Suprapubic skin (tissue), 4 donors: Measurements from ENCODE around the gene TRPM6. TPM values are rescaled to one million over a fixed set of nuclear protein-coding genes. Genes with fewer than 3 reads are reported as not detected.

Source experiments
- DNase-seq, 2 donors: peaks; one replicate each; pipeline ENCODE4 v3.0.0-alpha.2; 2019; ENCODE audit warnings: low spot score in 2 of 2
- H3K27ac ChIP-seq: fragments of 200-600 bp; sonication (generic); one replicate; pipeline ENCODE4 v1.5.1; 2019
- H3K27me3 ChIP-seq: fragments of 200-600 bp; sonication (generic); one replicate; pipeline ENCODE4 v1.5.1; 2019
- H3K36me3 ChIP-seq: fragments of 200-600 bp; sonication (generic); one replicate; pipeline ENCODE4 v1.5.1; 2019
- H3K4me1 ChIP-seq: fragments of 200-600 bp; sonication (generic); one replicate; pipeline ENCODE4 v1.5.1; 2019
- H3K4me3 ChIP-seq: fragments of 200-600 bp; sonication (generic); one replicate; pipeline ENCODE4 v1.5.1; 2019; ENCODE audit warnings: mild to moderate bottlenecking
- H3K9me3 ChIP-seq: fragments of 200-600 bp; sonication (generic); one replicate; pipeline ENCODE4 v1.5.1; 2019
- CTCF ChIP-seq, 2 donors: fragments of 200-600 bp in 1 of 2; fragments of 450-650 bp in 1 of 2; sonication (generic) in 1 of 2; IDR thresholded peaks; one replicate each; pipeline ENCODE4 v1.5.1; 2016 to 2019; ENCODE audit warnings: antibody characterized with exemption in 2 of 2, mild to moderate bottlenecking in 1 of 2, moderate library complexity in 1 of 2
- EP300 ChIP-seq: sonication (generic); formaldehyde crosslinking; IDR thresholded peaks from one replicate; pipeline ENCODE4 v1.6.1; 2017; ENCODE audit warnings: antibody characterized with exemption
- POLR2A ChIP-seq, 2 donors: fragments of 450-650 bp; IDR thresholded peaks; one replicate each; pipeline ENCODE4 v1.6.1; 2017; ENCODE audit warnings: antibody characterized with exemption in 2 of 2, mild to moderate bottlenecking in 2 of 2, moderate library complexity in 2 of 2
- POLR2AphosphoS5 ChIP-seq, 3 donors: sonication (generic); formaldehyde crosslinking; IDR thresholded peaks; one replicate each; pipeline ENCODE4 v1.6.1; 2017; ENCODE audit warnings: antibody characterized with exemption in 3 of 3
- WGBS: methylation state at CpG from one replicate; pipeline ENCODE4 v1.1.5; 2018; 5-methylcytosine and 5-hydroxymethylcytosine counted together
- total RNA-seq, 4 donors: library from RNA; depleted of rRNA; stranded (reverse); fragments of >200 nt; gene quantifications; one replicate each; pipeline ENCODE4 v1.1.0, GENCODE V29; 2016

Gene TRPM6
- total RNA-seq, 4 donors from 2014 or later: 0.53 to 1.6 (median 1.0) TPM

DNA sequence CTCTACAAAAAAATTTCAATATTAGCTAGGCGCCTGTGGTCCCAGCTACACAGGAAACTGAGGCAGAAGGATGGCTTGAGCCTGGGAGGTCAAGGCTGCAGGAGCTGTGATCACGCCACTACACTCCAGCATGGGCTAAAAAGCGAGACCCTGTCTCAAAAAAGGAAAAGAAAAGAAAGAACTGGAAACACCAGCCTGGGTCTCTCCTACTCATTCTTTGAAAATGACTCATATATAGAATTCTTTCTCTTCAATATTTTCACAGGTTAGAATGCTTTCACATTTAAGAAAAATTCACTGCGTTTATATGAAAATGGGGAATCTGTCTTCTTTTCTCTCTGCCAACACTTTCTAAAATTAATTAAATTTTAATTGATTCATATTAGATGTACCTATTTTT is 115.6 kb downstream of the TRPM6 start:
- H3K36me3 ChIP-seq: no peaks in the 10 kb centered on the region
- WGBS: 86% methylated on average over 4 of the region's 4 CpGs

GRCh38 chr9:74771672-74772071 is 116.0 kb downstream of the TRPM6 start:
- no peak overlapping the region for H3K27ac ChIP-seq
- no peaks in the 10 kb centered on the region for H3K36me3 ChIP-seq
- H3K9me3 ChIP-seq: no peaks in the 10 kb centered on the region
- 90% methylated on average over 6 of the region's 6 CpGs for WGBS
- no peak overlapping the region for H3K4me3 ChIP-seq
- peaks cover 7% of the 10 kb centered on the region for H3K27me3 ChIP-seq
- TF ChIP-seq EP300 (no peak), POLR2A (IDR thresholded peaks at IDR 0.05) (no peak)
- H3K4me1 ChIP-seq: no peaks in the 10 kb centered on the region
- no peak for DNase-seq

More for the DNA sequence above, 115.6 kb downstream of the TRPM6 start:
- no peaks in the 10 kb centered on the region for H3K9me3 ChIP-seq
- no peak for DNase-seq
- H3K4me1 ChIP-seq: no peaks in the 10 kb centered on the region
- peaks cover 7% of the 10 kb centered on the region for H3K27me3 ChIP-seq
- H3K4me3 ChIP-seq: no peak overlapping the region
- no peak for TF ChIP-seq CTCF (IDR thresholded peaks at IDR 0.05)
- TF ChIP-seq POLR2AphosphoS5 (IDR thresholded peaks at IDR 0.05): no peak
- no peak for TF ChIP-seq EP300
- no peak for TF ChIP-seq POLR2A (IDR thresholded peaks at IDR 0.05)
- H3K27ac ChIP-seq: no peak overlapping the region

GRCh38 chr9:74771262-74771585 is 116.5 kb downstream of the TRPM6 start:
- H3K4me1 ChIP-seq: no peaks in the 10 kb centered on the region
- no peak overlapping the region for H3K27ac ChIP-seq
- 91% methylated on average over 7 of the region's 7 CpGs for WGBS
- no peaks in the 10 kb centered on the region for H3K36me3 ChIP-seq
- no peak for TF ChIP-seq EP300
- TF ChIP-seq CTCF (IDR thresholded peaks at IDR 0.05): no peak
- no peak for TF ChIP-seq POLR2A (IDR thresholded peaks at IDR 0.05)
- TF ChIP-seq POLR2AphosphoS5 (IDR thresholded peaks at IDR 0.05): no peak
- H3K9me3 ChIP-seq: no peaks in the 10 kb centered on the region
- no peak overlapping the region for H3K4me3 ChIP-seq
- no peak for DNase-seq
- H3K27me3 ChIP-seq: peaks cover 7% of the 10 kb centered on the region

DNA sequence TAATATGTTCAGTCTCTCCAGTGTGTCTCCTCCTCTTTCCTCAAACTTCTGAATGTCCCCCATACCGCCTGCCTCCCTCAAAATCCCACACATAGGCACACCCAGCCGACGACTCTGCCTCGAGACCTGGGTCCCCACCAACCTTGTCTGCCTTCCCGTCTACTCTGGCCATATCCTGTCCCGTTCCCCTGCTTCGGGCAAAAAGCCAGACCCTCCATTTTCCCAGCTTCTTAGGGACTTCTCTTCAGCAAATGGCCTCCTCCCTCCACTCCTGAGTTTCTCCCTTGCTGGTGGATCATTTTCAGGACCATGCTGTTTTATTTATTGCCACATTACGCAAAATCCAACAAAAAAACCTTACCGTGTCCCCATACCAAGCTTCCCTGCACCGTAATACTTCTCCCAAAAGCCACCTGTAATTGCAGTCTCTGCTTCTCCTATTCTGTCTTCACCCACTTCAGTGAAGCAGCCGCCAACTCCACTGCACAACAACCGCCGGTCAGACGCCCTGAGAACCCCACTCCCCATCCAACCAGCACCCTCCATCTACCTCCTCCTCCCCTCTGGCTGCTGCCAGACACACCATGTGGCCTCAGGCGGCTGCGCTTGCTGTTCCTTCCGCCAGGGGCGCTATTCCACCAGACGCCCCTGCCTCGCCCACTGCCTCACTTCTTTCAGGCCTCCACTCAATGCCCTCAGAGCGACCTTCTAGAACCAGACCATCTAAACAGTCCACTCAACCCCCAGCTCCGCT is 117.0 kb downstream of the TRPM6 start:
- Histone ChIP-seq H3K36me3 (no peaks in the 10 kb centered on the region), H3K27ac (no peak overlapping the region), H3K4me1 (no peaks in the 10 kb centered on the region), H3K9me3 (no peaks in the 10 kb centered on the region), H3K4me3 (no peak overlapping the region), H3K27me3 (peaks cover 7% of the 10 kb centered on the region)
- TF ChIP-seq CTCF (IDR thresholded peaks at IDR 0.05) (peak in 1 of 2 donors; percentile 42), EP300 (no peak), POLR2AphosphoS5 (IDR thresholded peaks at IDR 0.05) (no peak)
- DNase-seq: no peak
- 70% methylated on average over 22 of the region's 22 CpGs for WGBS

- Histone ChIP-seq H3K36me3 (no peaks in the 10 kb centered on the region), H3K4me3 (no peak overlapping the region), H3K4me1 (no peaks in the 10 kb centered on the region), H3K9me3 (no peaks in the 10 kb centered on the region), H3K27ac (no peak overlapping the region), H3K27me3 (no peaks in the 10 kb centered on the region)
- TF ChIP-seq POLR2AphosphoS5 (IDR thresholded peaks at IDR 0.05) (no peak), POLR2A (IDR thresholded peaks at IDR 0.05) (no peak), EP300 (no peak), CTCF (IDR thresholded peaks at IDR 0.05) (no peak)
- no peak for DNase-seq
- 64% methylated on average over 3 of the region's 3 CpGs for WGBS
Measured at GRCh38 chr9:74765481-74765971, 122.2 kb downstream of the TRPM6 start.
